CD4-positive, alpha-beta T cell treated with Interleukin-15 for 4 hours (primary cell): ENCODE results near the gene IRF2BP1.
"Not testable (repeated sequence)": the region's sequence is repeated elsewhere in the genome, so short reads cannot be mapped to it uniquely, and the experiment has no call there.

ENCODE experiments used
- DNase-seq: peaks from one replicate; pipeline ENCODE4 v3.0.0-alpha.2; 2020; ENCODE audit warnings: low spot score

IRF2BP1 gene

DNA sequence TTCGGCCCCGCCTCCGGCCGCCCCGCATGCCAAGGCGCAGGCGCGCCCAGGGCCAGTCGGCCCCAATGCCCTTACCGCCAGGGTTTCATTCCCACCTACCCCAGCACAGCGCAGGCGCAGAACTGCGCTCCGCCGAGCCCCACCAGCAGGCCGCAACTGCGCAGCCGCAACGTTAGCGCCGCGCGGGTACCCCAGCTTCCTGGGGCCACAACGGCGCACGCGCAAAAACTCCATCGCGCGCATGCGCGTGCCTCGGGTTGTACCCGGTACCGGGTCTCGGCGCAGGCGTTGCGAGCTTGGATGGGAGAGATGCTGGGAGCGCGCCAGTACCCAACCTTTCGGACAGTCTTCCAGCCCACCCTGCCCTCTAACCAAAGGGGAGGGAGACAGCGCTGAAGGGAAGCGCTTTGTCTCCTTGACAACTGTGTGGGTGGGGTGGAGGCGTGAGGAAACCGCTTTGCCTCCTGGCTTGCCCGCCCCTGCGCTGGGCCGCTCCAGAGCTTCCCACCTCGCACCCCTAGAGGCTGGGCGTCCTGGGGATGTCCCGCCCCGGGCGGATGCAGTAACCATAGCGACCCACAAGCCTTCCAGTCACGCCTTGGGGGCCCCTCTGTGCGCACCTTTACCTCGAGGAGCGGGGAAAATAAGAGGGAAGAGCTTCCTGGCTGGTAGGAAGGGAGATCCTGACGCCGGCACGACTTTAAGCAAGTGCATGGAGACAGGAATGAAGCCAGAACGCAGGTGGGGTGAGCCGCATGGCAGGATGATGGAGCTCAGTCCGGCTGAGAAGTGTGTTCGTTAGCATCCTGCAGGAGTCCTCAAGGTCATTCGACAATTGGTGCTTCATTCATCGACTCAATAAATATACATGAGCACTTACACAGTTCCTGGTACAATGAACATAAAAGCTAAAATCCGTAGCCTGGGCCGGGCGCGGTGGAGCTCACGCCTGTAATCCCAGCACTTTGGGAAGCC is 17.0 kb upstream of the IRF2BP1 start:
- peak; percentile 99 for DNase-seq

DNA sequence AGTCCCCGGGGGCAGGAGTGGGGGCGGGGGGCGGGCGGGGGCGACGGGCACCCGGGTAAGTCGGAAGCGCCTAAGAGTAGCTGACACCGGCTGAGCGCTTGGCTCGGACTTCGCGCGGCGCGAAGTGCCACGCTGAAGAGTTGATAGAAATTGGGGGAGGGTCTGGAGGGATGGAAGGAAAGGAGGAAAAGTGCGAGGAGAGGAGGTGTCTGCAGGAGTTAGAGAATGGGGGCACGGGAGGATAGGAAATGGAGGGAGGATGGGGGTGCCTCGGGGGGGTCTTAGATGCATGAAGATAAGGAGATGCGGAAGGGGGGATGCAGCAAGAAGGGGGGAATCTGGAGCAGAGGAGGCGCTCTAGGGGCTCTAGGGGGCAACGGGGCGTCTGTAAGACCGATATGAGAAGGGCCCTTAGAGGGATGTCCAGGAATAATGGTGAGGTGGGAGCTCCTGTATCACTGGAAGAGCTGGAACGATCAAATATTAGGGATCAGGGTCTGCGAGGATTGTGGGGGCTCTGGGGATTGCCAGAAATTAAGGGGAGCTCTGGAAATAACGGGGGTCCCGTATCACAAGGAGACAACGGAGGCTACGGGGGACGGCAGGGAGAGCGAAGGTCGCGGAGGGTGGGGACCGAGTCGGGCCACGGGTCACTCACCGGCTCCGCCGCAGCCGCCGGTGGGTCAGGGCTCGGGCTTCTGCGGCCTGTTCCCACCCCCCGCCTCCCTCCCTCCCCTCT is 16.1 kb upstream of the IRF2BP1 start, which contains the start of gene MYPOP:
Gene MYPOP (minus strand): TSS at position 702 of the 739 bp plus-strand sequence. CDS start 840 bp downstream, outside the sequence.
- DNase-seq = no peak

GRCh38 chr19:45901432-45901911 is 15.5 kb upstream of the IRF2BP1 start:
- DNase-seq = no peak

GRCh38 chr19:45900738-45901431 is 14.9 kb upstream of the IRF2BP1 start:
- no peak for DNase-seq

GRCh38 chr19:45899919-45900589 is 14.1 kb upstream of the IRF2BP1 start:
- DNase-seq = no peak

DNA sequence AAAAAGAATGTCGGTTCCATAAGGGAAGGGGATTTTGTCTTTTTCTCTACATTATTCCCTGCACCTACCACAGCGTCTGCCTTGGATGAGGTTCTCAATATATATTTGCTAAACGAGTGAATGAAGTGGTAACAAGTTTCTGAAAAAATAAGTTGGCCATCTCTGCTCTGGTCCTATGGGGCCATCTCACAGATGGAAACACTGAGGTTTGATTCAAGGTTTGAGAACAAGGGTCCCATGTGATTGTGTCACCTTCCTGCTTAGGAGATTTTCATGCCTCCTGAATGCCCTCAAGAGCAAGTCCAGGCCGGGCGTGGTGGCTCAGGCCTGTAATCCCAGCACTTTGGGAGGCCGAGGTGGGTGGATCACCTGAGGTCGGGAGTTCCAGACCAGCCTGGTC is 13.3 kb upstream of the IRF2BP1 start:
- DNase-seq = no peak

- DNase-seq = no peak
Measured at GRCh38 chr19:45897261-45897812, 11.4 kb upstream of the IRF2BP1 start.

GRCh38 chr19:45895983-45896599 is 10.2 kb upstream of the IRF2BP1 start:
- DNase-seq = not testable (repeated sequence)

GRCh38 chr19:45895519-45895972 is 9.6 kb upstream of the IRF2BP1 start:
- DNase-seq = no peak

DNA sequence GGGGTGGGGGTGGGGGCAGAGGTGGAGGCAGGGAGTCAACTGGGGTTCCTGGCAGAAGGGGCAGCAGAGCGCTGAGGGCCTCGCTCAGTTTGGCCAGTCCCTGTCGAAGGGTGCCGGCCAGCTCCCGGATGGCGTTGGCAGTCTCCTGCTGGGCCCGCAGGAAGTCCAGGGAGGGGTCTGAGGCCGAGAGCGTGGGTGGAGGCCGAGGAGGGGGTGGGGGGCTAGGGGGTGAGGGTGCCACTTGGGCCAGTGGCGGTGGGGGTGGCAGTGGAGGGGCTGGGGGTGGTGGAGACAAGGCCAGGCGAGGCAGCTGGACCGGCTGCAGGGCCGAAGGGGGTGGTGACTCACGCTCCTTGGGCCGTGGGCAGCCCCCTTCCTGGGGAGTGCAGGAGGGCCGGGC is 4.9 kb upstream of the IRF2BP1 start:
- no peak for DNase-seq

DNA sequence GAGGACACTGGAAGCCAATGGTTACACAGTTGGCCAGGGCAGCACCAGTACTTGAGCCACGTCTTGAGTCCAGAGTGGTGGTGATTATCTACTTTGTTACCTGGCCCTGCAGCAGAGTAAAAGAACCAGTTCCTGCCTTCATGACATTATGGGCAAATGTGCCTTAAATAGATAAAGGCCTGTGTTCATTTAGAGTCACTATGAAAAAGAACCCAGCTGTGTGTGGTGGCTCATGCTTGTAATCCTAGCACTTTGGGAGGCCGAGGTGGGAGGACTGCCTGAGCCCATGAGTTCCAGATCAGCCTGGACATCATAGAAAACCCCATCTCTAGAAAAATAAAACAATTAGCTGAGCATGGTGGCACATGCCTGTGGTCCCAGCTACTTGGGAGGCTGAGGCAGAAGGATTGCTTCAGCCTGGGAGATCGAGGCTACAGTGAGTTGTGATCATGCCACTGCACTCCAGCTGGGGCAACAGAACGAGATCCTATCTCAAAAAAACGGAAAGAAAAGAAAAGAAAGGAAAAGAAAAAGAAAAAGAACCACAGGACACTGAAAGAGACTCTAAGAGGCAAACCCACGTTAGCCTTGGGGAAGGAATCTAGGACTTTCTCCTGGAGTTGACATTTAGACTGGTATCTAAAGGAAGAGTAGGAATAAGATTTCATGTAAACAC is 3.4 kb upstream of the IRF2BP1 start:
- DNase-seq = no peak

DNA sequence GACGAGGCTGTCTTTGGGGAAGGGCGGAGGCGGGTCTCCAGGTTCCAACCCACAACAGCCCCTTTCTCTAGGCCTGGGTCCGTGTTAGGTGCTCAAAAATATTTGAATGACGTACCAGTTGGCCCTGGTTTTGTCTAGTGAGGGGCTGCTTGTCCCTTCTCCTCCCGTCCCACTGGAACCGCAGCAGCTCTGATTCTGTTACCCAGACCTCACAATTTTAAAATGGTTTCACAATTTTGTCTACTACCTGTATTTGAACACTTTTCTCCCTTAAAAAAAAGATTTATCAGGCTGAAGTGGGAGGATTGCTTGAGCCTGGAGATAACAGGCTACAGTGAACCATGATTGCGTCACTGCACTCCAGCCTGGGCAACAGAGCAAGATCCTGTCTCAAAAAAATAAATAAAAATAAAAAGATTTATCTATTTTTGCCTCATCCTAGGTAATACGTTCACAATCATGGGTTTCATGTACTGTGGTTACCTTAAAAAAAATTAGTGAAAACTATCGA is 1.3 kb upstream of the IRF2BP1 start:
- no peak for DNase-seq

- peak; percentile 91 for DNase-seq
Measured at GRCh38 chr19:45886427-45887199, 672 bp upstream of the IRF2BP1 start.

GRCh38 chr19:45884682-45885555 is 1.0 kb downstream of the IRF2BP1 start:
- DNase-seq = no peak

DNA sequence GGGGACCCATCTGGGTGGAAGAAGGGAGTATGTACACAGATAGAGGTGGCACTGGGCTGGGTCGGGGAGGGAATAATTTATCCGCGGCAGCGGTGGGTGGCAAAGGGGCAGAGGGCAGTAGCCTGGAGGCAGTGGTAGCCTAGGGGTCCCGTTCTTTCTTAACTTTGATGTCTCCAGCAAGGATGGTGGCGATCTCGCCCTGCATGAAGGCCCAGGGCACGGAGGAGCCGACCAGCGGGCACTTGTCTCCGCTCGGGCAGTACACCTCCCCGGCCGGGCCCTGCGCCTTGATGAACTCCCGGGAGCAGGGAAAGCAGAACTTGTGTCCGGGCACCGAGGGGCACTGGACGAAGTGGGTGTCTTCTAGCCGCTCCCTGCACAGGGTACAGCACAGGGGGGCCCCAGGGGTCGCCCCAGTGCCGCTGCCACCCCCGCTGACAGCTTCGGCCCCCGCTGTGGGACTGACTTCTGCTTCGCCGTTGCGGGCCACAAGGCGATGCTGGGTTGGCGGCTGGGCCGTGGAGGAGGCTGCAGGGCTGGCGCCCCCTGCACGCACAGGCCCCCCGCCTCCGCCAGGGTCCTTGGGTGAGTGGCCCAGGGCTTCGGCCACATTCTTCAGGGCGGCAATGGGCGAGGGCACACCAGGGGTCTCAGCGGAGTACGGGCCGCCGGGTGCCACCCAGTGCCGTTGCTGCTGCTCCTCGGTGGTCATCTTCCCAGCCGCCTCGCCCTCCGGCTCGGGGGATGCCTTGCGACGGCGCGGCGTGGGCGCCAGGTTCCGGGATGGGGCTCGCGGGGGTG is 1.9 kb downstream of the IRF2BP1 start:
- DNase-seq = no peak

DNA sequence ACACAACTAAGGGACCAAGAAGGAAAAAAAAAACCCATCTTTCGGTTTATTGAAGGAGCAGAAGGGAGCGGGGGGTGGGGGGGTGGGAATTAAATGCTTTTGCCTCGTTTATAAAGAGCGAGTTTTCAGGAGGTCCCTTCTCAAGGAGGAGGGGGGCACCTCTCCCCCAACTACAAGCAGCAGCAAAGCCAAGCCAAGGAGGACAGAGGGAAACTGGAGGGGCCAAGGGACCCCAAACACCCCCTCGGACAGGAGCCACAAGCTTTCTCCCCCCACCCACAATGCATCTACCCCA is 2.4 kb downstream of the IRF2BP1 start:
- DNase-seq = no peak
